Lower leg skin (tissue), 4 donors: ENCODE measurements around the gene TXNRD3. TPM values are rescaled to one million over a fixed set of nuclear protein-coding genes. Genes with fewer than 3 reads are reported as not detected.

Experiments used
- DNase-seq, 2 donors: peaks; one replicate each; pipeline ENCODE4 v3.0.0-alpha.2; 2019; ENCODE audit warnings: low spot score in 2 of 2
- H3K4me3 ChIP-seq: fragments of 200-600 bp; sonication (generic); 2 replicates; pipeline ENCODE4 v1.5.1; 2017; ENCODE audit warnings: mild to moderate bottlenecking, low read depth; ENCODE audit not compliant: poor library complexity, severe bottlenecking
- POLR2A ChIP-seq, 2 donors: fragments of 450-650 bp; IDR thresholded peaks; one replicate each; pipeline ENCODE4 v1.6.1; 2016 to 2017; ENCODE audit warnings: antibody characterized with exemption in 2 of 2, mild to moderate bottlenecking in 1 of 2, moderate library complexity in 1 of 2
- WGBS, 2 donors: methylation state at CpG; one replicate each; pipeline ENCODE4 v1.1.5; 2018; 5-methylcytosine and 5-hydroxymethylcytosine counted together
- intact Hi-C: fragments of 100-400 bp; cut with DNase I; formaldehyde crosslinking; loops from one replicate; pipeline ENCODE4 v1.15.0; 2023; ENCODE audit warnings: low total_unique reads
- total RNA-seq, 4 donors: library from RNA; depleted of rRNA; stranded (reverse); fragments of >200 nt; gene quantifications; one replicate each; pipeline ENCODE4 v1.1.0, GENCODE V29; 2016
- TF ChIP-seq, protein P1 (sequence below), 3 donors: fragments of 450-650 bp; IDR thresholded peaks; one replicate each; pipeline ENCODE4 v1.5.1; 2016; ENCODE audit warnings: antibody characterized with exemption in 3 of 3, mild to moderate bottlenecking in 3 of 3, moderate library complexity in 2 of 3

Gene TXNRD3
- total RNA-seq, 4 donors from 2014 or later: 6.8 to 12.1 (median 9.2) TPM

DNA sequence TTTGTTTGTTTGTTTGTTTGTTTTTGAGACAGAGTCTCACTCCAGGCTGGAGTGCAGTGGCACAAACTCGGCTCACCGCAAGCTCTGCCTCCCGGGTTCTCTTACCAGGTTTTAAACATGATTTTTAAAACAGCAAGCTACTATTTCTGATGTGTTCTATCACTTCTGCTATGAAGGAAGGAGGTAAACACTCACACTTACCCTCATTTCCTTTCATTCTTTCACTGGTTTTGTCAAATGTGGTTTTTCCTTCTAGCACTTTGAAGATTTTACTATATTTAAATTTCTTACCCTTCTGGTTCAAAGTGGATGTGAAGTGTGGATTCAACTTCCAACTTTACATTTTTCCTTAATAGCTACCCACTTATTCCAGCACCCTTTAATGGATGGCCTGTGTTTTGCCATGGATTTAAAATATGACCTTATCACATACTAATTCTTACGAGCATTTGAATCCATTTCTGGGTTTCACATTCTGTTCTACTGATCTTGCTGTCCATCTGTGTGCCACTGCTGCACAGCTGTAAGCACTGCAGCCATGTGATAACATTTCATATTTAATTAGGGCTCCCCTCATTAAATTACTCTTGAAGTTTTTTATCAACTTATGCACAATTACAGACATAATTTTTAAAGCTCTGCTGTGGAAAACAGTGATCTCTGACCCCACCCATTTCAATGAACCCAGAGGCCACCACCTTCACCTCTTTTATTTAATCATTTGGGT, 42.3 kb downstream of the TXNRD3 start:
- no peak overlapping the region for H3K4me3 ChIP-seq
- 86 to 89% methylated on average over 4 of the region's 4 CpGs for WGBS, 2 donors
- DNase-seq: no peak
- TF ChIP-seq POLR2A (IDR thresholded peaks at IDR 0.05): no peak
- TF ChIP-seq, protein P1, sequence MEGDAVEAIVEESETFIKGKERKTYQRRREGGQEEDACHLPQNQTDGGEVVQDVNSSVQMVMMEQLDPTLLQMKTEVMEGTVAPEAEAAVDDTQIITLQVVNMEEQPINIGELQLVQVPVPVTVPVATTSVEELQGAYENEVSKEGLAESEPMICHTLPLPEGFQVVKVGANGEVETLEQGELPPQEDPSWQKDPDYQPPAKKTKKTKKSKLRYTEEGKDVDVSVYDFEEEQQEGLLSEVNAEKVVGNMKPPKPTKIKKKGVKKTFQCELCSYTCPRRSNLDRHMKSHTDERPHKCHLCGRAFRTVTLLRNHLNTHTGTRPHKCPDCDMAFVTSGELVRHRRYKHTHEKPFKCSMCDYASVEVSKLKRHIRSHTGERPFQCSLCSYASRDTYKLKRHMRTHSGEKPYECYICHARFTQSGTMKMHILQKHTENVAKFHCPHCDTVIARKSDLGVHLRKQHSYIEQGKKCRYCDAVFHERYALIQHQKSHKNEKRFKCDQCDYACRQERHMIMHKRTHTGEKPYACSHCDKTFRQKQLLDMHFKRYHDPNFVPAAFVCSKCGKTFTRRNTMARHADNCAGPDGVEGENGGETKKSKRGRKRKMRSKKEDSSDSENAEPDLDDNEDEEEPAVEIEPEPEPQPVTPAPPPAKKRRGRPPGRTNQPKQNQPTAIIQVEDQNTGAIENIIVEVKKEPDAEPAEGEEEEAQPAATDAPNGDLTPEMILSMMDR (IDR thresholded peaks at IDR 0.05): no peak
- intact Hi-C loops: no loop called here

DNA sequence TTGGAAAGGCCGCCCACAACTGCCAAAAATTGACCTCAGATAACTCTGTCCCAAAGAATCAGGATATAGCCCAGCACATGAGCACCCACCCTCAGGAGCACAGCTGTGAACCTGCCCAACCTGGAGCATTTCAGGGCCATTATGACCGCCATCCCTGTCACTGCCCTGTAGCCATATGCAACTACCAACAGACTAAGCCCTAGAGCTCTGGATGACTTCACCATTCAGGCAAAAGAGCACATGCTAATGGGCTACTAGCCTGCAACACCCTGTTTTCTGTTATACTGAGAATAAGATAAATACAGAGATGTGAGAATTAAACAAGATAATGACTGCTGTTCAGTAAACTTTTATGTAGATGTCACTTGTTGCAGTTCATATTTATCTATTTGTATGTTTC, 45.0 kb downstream of the TXNRD3 start:
- intact Hi-C loops: no loop called here
- 91 to 95% methylated on average over 2 of the region's 2 CpGs for WGBS, 2 donors
- no peak for TF ChIP-seq POLR2A (IDR thresholded peaks at IDR 0.05)
- TF ChIP-seq, protein P1 (IDR thresholded peaks at IDR 0.05): no peak
- DNase-seq: no peak
- H3K4me3 ChIP-seq: no peak overlapping the region

DNA sequence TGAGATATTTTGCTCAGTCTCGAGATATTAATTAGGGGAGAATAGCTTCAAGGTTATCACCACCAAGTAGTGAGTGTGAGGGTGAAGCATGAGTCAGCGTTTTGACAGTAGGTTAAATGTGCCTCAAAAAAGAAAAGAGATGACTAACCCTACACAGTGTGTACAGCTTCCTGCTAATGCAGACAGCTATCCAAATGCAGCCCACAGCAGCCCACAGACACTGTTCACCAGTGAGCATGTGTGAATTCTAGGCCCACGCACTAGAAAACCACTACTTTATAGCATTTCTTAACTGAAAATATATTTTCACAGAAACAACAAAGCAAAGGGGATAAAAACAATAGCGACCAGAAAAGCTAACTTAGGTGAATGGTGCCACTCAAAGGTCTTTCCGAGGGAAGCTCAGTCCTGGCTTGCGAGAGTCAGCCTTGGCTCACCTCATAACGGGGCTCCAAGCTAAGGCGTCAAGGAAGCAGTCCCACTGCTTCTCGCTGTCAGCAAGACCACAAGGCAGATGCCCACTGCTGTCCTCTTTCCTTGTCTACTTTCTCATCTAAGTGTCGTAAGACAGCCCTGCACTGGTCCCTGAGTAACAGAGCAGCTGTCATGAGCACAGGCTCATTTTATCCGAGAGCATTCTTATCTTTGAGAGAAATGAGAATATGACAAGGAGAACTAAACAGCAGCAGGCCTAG, 47.6 kb downstream of the TXNRD3 start:
- intact Hi-C loops: no loop called here
- no peak for TF ChIP-seq POLR2A (IDR thresholded peaks at IDR 0.05)
- TF ChIP-seq, protein P1 (IDR thresholded peaks at IDR 0.05): no peak
- 91 to 93% methylated on average over 11 of the region's 11 CpGs for WGBS, 2 donors
- DNase-seq: no peak
- H3K4me3 ChIP-seq: no peak overlapping the region

DNA sequence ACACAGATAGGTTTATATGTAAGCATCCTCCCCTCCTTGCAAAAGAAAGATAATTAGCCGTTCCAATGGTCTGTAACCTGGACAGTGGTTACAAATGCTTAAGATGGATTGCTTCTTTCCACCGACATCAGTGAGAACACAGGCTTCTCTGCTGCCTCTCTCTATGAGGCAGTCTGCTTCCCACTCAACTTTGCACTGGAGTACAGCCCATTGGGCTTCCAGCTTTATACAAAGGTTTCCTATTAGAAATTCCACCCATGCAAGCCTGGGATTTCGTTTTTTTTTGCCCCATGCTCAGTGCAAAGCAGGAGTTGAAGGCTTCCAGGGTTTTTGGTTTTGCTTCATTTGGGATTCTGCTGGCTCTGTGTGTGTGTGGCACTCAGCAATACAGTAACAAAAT, 48.9 kb downstream of the TXNRD3 start:
- H3K4me3 ChIP-seq: no peak overlapping the region
- no peak for DNase-seq
- WGBS, 2 donors: 87 to 92% methylated on average over 3 of the region's 3 CpGs
- intact Hi-C loops: no loop called here
- no peak for TF ChIP-seq POLR2A (IDR thresholded peaks at IDR 0.05)
- TF ChIP-seq, protein P1 (IDR thresholded peaks at IDR 0.05): no peak

DNA sequence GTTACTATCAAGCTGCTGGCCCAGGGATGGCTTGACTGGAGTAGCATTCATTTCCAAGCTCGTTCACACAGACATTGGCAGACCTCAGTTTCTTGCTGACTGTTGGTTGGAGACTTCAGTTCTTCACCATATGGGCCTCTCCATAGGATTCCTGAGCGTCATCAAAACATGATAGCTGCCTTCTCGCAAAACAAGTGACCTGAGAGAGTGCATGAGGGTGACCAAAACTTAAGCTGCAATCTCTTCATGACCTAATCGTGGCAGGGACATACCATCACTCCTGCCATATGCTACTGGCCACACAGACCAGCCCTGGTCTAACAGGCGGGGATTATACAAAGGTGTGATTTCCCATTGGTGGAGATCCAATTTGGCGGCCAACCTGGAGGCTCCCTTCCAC, 50.2 kb downstream of the TXNRD3 start:
- no peak overlapping the region for H3K4me3 ChIP-seq
- no peak for DNase-seq
- intact Hi-C loops: no loop called here
- no peak for TF ChIP-seq POLR2A (IDR thresholded peaks at IDR 0.05)
- TF ChIP-seq, protein P1 (IDR thresholded peaks at IDR 0.05): no peak
- 93 to 95% methylated on average over 6 of the region's 6 CpGs for WGBS, 2 donors
